Adrenal gland (tissue), 12 donors: ENCODE data around the gene NXPH1. TPM values are rescaled to one million over a fixed set of nuclear protein-coding genes. Genes with fewer than 3 reads are reported as not detected.

Experiments used
- DNase-seq, 7 donors: peaks; one replicate each; pipeline ENCODE4 v3.0.0-alpha.2; 2019 to 2020
- H3K27ac ChIP-seq, 5 donors: fragments of 200-600 bp; sonication (generic) in 4 of 5; 1 replicate in 3 of 5; 2 replicates in 2 of 5; pipeline versions ENCODE4 v1.5.1 to v1.8.0; 2016 to 2020; ENCODE audit warnings: mild to moderate bottlenecking in 1 of 5
- H3K27me3 ChIP-seq: fragments of 200-600 bp; 2 replicates; pipeline ENCODE4 v1.8.0; 2021
- H3K36me3 ChIP-seq, 2 donors: fragments of 200-600 bp; replicated peaks in 1 of 2; 1 replicate in 1 of 2; 2 replicates in 1 of 2; pipeline versions ENCODE4 v1.5.1 to v1.8.0; 2018 to 2022
- H3K4me1 ChIP-seq, 2 donors: fragments of 200-600 bp; replicated peaks in 1 of 2; 1 replicate in 1 of 2; 2 replicates in 1 of 2; pipeline versions ENCODE4 v1.5.1 to v1.8.0; 2018 to 2021
- H3K4me3 ChIP-seq, 4 donors: fragments of 200-600 bp; sonication (generic) in 3 of 4; one replicate each; pipeline ENCODE4 v1.5.1; 2016 to 2018
- H3K9me3 ChIP-seq, 3 donors: fragments of 200-600 bp; sonication (generic) in 1 of 3; replicated peaks in 1 of 3; 1 replicate in 2 of 3; 2 replicates in 1 of 3; pipeline versions ENCODE4 v1.5.1 to v1.8.0; 2016 to 2021
- CTCF ChIP-seq, 6 experiments: fragments of 450-650 bp in 4 of 6; fragments of 200-600 bp in 2 of 6; sonication (generic) in 1 of 6; IDR thresholded peaks; 1 replicate in 5 of 6; 2 replicates in 1 of 6; pipeline versions ENCODE4 v1.5.1 to v1.8.0; 2016 to 2021; ENCODE audit warnings: antibody characterized with exemption in 6 of 6, mild to moderate bottlenecking in 2 of 6, moderate library complexity in 1 of 6
- POLR2A ChIP-seq, 2 donors: fragments of 450-650 bp; IDR thresholded peaks; one replicate each; pipeline ENCODE4 v1.6.1; 2017; ENCODE audit warnings: antibody characterized with exemption in 2 of 2, mild to moderate bottlenecking in 2 of 2, moderate library complexity in 1 of 2
- WGBS, 4 donors: extraction: QIAGEN DNeasy Blood & Tissue Kit in 2 of 4; methylation state at CpG; one replicate each; pipeline versions ENCODE4 v1.1.5 to v1.1.7; 2013 to 2017; 5-methylcytosine and 5-hydroxymethylcytosine counted together
- intact Hi-C, 2 donors: fragments of 100-400 bp; cut with DNase I; formaldehyde crosslinking; loops; one replicate each; pipeline versions ENCODE4 v1.14.1 to v1.15.0; 2022 to 2023
- polyA plus RNA-seq, 3 donors: library from polyadenylated mRNA; stranded (reverse); fragments of 200-250 nt in 2 of 3; fragments of 350-450 nt in 1 of 3; fragmentation: Illumina TruSeq in 1 of 3; extraction: RNeasy Lipid Tissue Mini Kit (QIAGEN cat#74804) in 1 of 3; gene quantifications; one replicate each; pipeline ENCODE4 v1.2.3, GENCODE V29; 2013 to 2014
- total RNA-seq, 9 donors: library from RNA; depleted of rRNA in 4 of 9; stranded (reverse); fragments of >200 nt in 4 of 9; fragments of 120-200 nt in 1 of 9; fragmentation: NEBNext Ultra II Directional in 1 of 9; extraction: Animal tissue kit (Norgen Biotek cat#: 25700) in 1 of 9; gene quantifications; one replicate each; pipeline versions ENCODE4 v1.1.0 to v1.2.4, GENCODE V29; 2013 to 2023
- donor health status: healthy with polysubstance abuse.
- donor health status: Bipolar disorder and iron deficiency.
- donor health status: DM: yes; HTN: yes; CAD: no.
- donor health status: DM: no; HTN: no; CAD: no.
- donor health status: DM: no; HTN: no; CAD: no.
- donor health status: DM: yes; HTN: yes; CAD: no.

NXPH1 gene
- total and polyA plus RNA-seq, 12 donors = 6.8 to 80.2 (median 40.7) TPM

DNA sequence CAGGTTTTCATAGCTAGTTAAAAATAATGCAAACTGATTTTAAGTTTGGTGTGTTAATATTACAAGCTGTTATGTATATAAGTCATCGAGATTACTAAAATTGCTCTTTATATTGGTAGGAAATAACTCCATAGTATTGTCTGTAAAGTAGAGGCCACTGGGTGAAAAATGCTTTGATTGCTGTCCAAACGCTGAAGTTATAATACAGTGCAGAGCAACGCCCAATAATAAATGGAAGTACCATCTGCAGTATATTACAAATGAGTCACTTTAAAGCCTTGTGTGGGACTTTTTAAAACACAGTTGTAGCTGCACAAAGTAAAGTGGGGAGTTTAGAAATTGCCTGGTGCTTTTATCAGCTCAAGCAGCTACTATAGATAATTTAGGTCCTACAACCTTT lies 196.1 kb downstream of the NXPH1 start:
- DNase-seq = no peak
- whole genome bisulfite sequencing, 4 donors = 47 to 58% (median 48%) methylated on average over 3 of the region's 3 CpGs
- Histone ChIP-seq H3K36me3 (no peaks in the 10 kb centered on the region), H3K4me3 (no peak overlapping the region), H3K9me3 (no peaks in the 10 kb centered on the region), H3K27me3 (no peaks in the 10 kb centered on the region), H3K4me1 (peaks cover 18 to 30% of the 10 kb centered on the region in 2 donors), H3K27ac (no peak overlapping the region)
- intact Hi-C loops = no loop called here
- TF ChIP-seq POLR2A (IDR thresholded peaks at IDR 0.05) (no peak), CTCF (IDR thresholded peaks at IDR 0.05) (no peak)

- no peak overlapping the region for H3K27ac ChIP-seq
- H3K27me3 ChIP-seq = no peaks in the 10 kb centered on the region
- WGBS, 4 donors = 89 to 94% (median 91%) methylated on average over 4 of the region's 4 CpGs
- intact Hi-C loops = no loop called here
- no peak overlapping the region for H3K4me3 ChIP-seq
- H3K4me1 ChIP-seq = peaks cover 4 to 44% of the 10 kb centered on the region in 2 donors
- TF ChIP-seq POLR2A (IDR thresholded peaks at IDR 0.05) (no peak), CTCF (IDR thresholded peaks at IDR 0.05) (no peak)
- no peak for DNase-seq
- no peaks in the 10 kb centered on the region for H3K36me3 ChIP-seq
- no peaks in the 10 kb centered on the region for H3K9me3 ChIP-seq
Observed at GRCh38 chr7:8637322-8637721, 203.9 kb downstream of the NXPH1 start.

- DNase-seq = peak in 5 of 7 donors; percentile 19 to 73 (median 29)
- H3K27me3 ChIP-seq = no peaks in the 10 kb centered on the region
- intact Hi-C loops = no loop called here
- WGBS, 4 donors = 34 to 47% (median 39%) methylated on average over 7 of the region's 7 CpGs
- peaks cover 4 to 44% of the 10 kb centered on the region in 2 donors for H3K4me1 ChIP-seq
- no peak overlapping the region for H3K4me3 ChIP-seq
- H3K27ac ChIP-seq = no peak overlapping the region
- no peak for TF ChIP-seq CTCF (IDR thresholded peaks at IDR 0.05)
- H3K9me3 ChIP-seq = no peaks in the 10 kb centered on the region
- no peaks in the 10 kb centered on the region for H3K36me3 ChIP-seq
Observed at GRCh38 chr7:8638076-8638475, 204.7 kb downstream of the NXPH1 start.

DNA sequence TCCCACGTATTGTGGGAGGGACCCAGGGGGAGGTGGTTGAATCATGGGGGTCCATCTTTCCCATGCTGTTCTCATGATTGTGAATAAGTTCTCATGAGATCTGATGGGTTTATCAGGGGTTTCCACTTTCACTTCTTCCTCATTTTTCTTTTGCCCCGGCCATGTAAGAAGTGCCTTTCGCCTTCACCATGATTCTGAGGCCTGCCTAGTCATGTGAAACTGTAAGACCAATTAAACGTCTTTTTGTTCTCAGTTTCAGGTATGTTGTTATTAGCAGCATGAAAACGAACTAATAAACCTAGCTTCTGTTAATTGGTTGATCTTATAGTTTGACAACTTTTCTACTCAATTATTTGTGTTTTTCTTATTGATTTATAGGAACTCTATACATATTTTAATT lies 206.3 kb downstream of the NXPH1 start:
- Histone ChIP-seq H3K27ac (no peak overlapping the region), H3K9me3 (no peaks in the 10 kb centered on the region), H3K36me3 (no peaks in the 10 kb centered on the region), H3K4me3 (no peak overlapping the region), H3K4me1 (peaks cover 4 to 44% of the 10 kb centered on the region in 2 donors), H3K27me3 (no peaks in the 10 kb centered on the region)
- intact Hi-C loops = no loop called here
- TF ChIP-seq CTCF (IDR thresholded peaks at IDR 0.05) (no peak), POLR2A (IDR thresholded peaks at IDR 0.05) (no peak)
- 84 to 92% (median 91%) methylated on average over 5 of the region's 5 CpGs for WGBS, 4 donors
- no peak for DNase-seq
